PC-3 (cell line): ENCODE results near the gene NAPG.

Source experiments
- EZH2 ChIP-seq: fragments of 300-600 bp; sonication (generic); IDR thresholded peaks from one replicate; pipeline ENCODE4 v1.6.1; 2017; ENCODE audit warnings: antibody characterized with exemption, mild to moderate bottlenecking, low read length; ENCODE audit not compliant: unreplicated experiment
- TF ChIP-seq, protein P1 (sequence below): fragments of 300-600 bp; sonication (generic); conservative IDR thresholded peaks from 2 replicates; pipeline ENCODE4 v1.5.1; 2017; ENCODE audit warnings: antibody characterized with exemption, low read depth, mild to moderate bottlenecking, low read length

DNA sequence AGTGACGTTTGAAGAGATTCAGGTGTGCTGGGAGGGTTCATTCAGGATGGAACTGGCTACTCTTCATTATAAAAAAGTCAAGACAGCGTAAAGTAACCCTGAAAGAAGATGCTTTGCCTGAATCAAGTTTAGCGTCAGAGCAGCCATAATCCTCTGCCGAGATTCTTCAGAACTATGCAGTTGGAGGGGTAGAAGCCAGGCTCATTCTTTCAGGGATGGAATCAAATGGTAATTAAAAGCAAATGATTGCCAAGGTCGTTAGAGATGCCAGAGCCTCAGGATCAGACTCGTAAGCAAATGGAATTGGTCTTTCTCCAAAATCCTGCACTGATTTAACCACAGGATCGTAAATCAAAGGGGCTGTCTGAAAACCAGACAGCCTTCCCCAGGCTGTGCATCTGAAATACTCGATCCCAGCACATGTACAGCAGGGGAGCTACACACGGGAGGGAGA, 49.5 kb upstream of the NAPG start:
- TF ChIP-seq, protein P1, sequence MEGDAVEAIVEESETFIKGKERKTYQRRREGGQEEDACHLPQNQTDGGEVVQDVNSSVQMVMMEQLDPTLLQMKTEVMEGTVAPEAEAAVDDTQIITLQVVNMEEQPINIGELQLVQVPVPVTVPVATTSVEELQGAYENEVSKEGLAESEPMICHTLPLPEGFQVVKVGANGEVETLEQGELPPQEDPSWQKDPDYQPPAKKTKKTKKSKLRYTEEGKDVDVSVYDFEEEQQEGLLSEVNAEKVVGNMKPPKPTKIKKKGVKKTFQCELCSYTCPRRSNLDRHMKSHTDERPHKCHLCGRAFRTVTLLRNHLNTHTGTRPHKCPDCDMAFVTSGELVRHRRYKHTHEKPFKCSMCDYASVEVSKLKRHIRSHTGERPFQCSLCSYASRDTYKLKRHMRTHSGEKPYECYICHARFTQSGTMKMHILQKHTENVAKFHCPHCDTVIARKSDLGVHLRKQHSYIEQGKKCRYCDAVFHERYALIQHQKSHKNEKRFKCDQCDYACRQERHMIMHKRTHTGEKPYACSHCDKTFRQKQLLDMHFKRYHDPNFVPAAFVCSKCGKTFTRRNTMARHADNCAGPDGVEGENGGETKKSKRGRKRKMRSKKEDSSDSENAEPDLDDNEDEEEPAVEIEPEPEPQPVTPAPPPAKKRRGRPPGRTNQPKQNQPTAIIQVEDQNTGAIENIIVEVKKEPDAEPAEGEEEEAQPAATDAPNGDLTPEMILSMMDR, result no peak
- TF ChIP-seq EZH2, result no peak
